Activated T-helper 1 cell treated with anti-CD3 and anti-CD28 coated beads, Interleukin-12 subunit alpha, Interleukin-12 subunit beta, Interleukin-2, Interleukin-4 antibody, amounts not matched to agents 30 ng/mL and 10 ng/mL and 1 ng/mL, durations not matched to agents 14 hours and 24 hours and 36 hours (primary cell): ENCODE results near the gene NFKB2. TPM values are rescaled to one million over a fixed set of nuclear protein-coding genes. Genes with fewer than 3 reads are reported as not detected.
A peak's percentile ranks its signal among the peaks of the same experiment; 100 is the strongest.

Source experiments
- DNase-seq: peaks from one replicate; pipeline ENCODE4 v3.0.0; 2021; ENCODE audit warnings: low spot score
- H3K27ac Mint-ChIP-seq: one replicate; pipeline ENCODE4 v1.8.0; 2021; ENCODE audit warnings: mild to moderate bottlenecking, mixed read lengths
- H3K27me3 Mint-ChIP-seq: one replicate; pipeline ENCODE4 v1.8.0; 2022; ENCODE audit warnings: mild to moderate bottlenecking, moderate library complexity, mixed read lengths; ENCODE audit not compliant: insufficient read depth
- H3K36me3 Mint-ChIP-seq: one replicate; pipeline ENCODE4 v1.8.0; 2021; ENCODE audit warnings: low read depth, mixed read lengths
- H3K4me1 Mint-ChIP-seq: one replicate; pipeline ENCODE4 v1.8.0; 2021; ENCODE audit warnings: low read depth, mixed read lengths
- H3K4me3 Mint-ChIP-seq: one replicate; pipeline ENCODE4 v1.8.0; 2021; ENCODE audit warnings: mild to moderate bottlenecking, moderate library complexity, mixed read lengths
- H3K9me3 Mint-ChIP-seq: one replicate; pipeline ENCODE4 v1.8.0; 2021; ENCODE audit warnings: mixed read lengths
- intact Hi-C: fragments of 100-400 bp; cut with micrococcal nuclease; formaldehyde crosslinking; loops from one replicate; pipeline ENCODE4 v1.15.1; 2024
- total RNA-seq: library from RNA; stranded (reverse); gene quantifications from 2 replicates; pipeline ENCODE4 v1.2.3, GENCODE V29; 2022

The NFKB2 gene
- 307 and 322 TPM in 2 replicates for total RNA-seq

DNA sequence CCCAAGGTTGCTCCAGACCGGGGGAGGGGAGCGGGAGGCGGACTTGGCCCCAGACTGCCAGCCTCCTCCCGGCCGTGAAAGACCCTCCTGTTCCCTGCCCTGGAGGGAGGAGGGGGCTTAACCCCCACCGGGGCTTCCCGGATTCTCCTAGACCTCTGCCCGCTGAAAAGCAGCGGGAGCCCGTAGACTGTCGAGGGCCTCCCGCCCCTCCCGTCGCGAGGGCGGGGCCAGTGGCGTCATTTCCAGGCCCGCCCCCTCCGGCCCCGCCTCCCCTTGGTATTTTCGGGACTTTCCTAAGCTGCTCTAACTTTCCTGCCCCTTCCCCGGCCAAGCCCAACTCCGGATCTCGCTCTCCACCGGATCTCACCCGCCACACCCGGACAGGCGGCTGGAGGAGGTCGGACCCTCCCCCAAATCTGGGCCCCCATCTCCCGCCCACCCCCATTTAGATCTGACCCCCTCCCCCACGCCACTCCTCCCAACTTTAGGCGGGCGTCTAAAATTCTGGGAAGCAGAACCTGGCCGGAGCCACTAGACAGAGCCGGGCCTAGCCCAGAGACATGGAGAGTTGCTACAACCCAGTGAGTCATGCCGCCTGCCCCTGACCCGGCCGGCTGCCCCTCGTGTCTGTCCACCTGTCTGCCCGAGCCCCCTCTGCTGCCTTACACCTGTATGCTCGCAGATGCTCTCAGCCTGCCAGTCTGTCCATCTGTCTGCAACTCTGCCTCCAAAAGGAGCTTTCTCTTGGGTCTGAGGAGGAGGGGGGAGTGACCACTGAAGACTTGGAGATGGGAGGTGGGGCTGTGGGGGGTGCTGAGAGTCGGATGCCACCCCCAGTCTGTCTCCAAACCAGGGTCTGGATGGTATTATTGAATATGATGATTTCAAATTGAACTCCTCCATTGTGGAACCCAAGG is at the start of gene NFKB2:
TSS of gene NFKB2 (plus strand) at position 306 of the 917 bp plus-strand sequence. CDS start at position 561, 255 bp downstream.
- peaks cover 41% of the 10 kb centered on the region for H3K36me3 Mint-ChIP-seq
- H3K27me3 Mint-ChIP-seq, result no peaks in the 10 kb centered on the region
- peaks cover 59% of the 10 kb centered on the region for H3K4me1 Mint-ChIP-seq
- H3K9me3 Mint-ChIP-seq, result no peaks in the 10 kb centered on the region
- H3K4me3 Mint-ChIP-seq, result peak within 1 kb of the TSS; percentile 90
- H3K27ac Mint-ChIP-seq, result peak within 1 kb of the TSS; percentile 97
- intact Hi-C loops, result loop anchor here (1.0 to 10.0 kb wide), 8 partner anchors 14 to 799 kb away; partner anchors contain the start of genes ACTR1A, CUEDC2, GBF1 and NT5C2
- peak; percentile 92 for DNase-seq

DNA sequence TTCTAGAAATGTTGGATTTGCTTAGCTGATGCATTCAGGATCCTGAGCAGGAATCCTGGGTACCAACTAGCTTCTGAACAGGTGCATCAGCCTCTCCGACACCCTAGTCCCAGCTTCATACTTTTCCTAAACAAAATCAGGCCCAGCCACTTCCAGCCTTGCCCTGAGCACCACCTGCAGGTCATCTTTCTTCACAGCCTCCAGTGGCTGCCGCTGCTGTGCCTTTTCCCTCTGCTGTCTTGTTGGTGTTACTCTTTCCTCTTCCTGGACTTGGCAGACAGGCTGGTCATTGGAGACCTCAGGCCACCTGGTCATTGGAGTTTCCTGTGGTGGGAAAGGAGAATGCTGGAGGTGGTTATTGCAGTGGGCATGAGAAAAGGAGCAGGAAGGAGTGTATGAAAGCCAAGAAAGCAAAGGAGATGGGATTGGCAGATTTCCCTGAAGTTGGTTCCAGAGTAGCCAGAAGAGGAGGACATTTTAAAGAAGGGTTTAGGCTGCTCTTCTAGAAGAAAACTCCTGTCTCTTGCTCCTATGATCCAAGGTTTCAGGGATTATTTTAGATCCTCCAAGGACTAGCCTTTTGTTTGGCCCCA is 48.2 kb upstream of the NFKB2 start:
- Mint-ChIP-seq H3K9me3 (no peaks in the 10 kb centered on the region), H3K27ac (no peak overlapping the region), H3K4me1 (no peaks in the 10 kb centered on the region), H3K36me3 (peaks cover 19% of the 10 kb centered on the region), H3K27me3 (no peaks in the 10 kb centered on the region), H3K4me3 (no peak overlapping the region)
- intact Hi-C loops, result loop anchor here (1.0 kb wide), 2 partner anchors 117 to 178 kb away; no protein-coding TSS in a partner anchor
- DNase-seq, result no peak

DNA sequence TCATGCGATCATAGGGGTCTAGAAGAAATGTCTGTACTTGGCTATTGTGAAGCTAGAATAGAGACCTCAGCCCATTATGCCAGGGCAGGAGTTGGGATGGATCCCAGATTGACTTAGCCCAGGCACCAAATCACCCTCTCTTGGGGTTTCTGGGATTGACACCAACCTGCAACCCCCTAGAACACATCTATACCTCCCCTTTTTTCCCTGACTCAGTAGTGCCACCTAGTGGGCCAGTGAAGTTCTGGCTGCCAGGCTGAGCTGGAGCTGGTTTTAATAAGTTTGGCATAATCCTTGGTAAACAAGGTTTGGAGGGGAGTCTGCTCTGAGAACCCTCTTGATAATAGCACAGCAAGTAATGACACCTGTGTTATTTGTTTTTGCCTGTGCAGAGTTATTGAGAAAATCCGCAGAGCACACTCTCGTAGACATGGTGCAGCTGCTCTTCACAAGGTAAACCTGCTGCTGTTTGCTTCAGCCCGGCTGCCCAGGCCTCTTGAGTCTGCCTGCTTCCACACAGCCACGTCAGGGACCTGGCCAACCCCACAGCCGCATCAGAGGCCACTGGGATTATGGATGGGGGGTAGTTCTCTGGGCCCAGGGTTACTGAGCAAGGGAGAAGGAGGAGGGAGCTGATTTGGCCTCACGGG is 43.3 kb upstream of the NFKB2 start:
- Mint-ChIP-seq H3K27me3 (no peaks in the 10 kb centered on the region), H3K27ac (no peak overlapping the region), H3K36me3 (peaks cover 26% of the 10 kb centered on the region), H3K4me1 (no peaks in the 10 kb centered on the region), H3K4me3 (no peak overlapping the region), H3K9me3 (no peaks in the 10 kb centered on the region)
- peak; percentile 41 for DNase-seq
- intact Hi-C loops, result loop anchor here (1.0 kb wide), 3 partner anchors 107 to 183 kb away; partner anchors contain the start of gene GBF1

DNA sequence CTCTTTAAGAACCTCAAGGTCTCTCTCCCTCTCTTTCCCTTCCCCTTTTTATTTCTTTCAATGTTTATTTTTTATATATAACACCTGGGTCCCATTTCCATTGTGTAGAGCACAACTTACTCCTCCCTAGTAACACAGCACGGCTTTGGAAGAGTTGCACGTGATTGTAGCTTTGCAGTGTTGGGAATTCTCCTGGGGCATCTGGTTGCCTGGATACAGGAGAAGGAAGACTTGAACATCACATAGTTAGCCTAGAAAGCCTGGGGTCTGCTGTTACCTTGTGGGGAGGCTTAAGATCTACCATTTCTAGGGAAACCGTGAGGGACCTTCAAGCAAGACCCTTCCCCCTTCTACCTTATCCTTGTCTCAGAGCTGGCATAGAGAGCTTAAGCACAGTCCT is 41.1 kb upstream of the NFKB2 start:
- Mint-ChIP-seq H3K4me3 (no peak overlapping the region), H3K27me3 (no peaks in the 10 kb centered on the region), H3K36me3 (peaks cover 36% of the 10 kb centered on the region), H3K4me1 (peaks cover 9% of the 10 kb centered on the region), H3K27ac (no peak overlapping the region), H3K9me3 (no peaks in the 10 kb centered on the region)
- DNase-seq, result no peak
- intact Hi-C loops, result no loop called here

DNA sequence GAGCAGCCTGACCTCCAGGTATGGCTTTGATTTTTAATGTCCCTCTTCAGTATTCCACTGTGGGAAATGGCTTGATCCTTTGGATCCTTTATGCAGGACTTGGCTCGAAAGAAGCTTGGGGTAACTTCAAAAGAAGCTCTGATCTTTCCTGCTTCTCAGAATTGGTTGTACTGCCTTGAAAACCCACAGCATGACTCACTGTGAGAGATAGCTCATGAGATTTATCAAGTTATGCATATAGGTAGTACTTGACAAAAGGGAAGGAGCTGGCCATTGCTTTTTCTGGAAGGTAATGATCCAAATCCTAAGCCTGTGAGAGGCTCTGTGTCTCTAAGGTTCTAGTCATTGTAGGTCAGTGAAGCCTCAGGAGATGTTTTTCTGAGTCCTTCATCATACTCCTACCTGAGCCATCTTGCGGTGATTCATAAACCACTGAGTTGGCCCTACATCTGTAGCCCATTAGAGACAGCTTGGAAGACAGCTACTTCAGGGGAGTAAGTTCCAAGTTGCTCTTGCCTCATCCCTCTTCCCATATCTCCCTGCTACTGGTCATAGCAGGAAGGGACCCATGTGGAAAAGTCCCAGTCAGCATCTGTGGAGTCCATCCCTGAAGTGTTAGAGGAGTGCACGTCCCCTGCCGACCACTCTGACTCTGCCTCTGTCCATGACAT is 36.7 kb upstream of the NFKB2 start:
- H3K27ac Mint-ChIP-seq, result no peak overlapping the region
- intact Hi-C loops, result no loop called here
- H3K4me1 Mint-ChIP-seq, result peaks cover 13% of the 10 kb centered on the region
- no peak for DNase-seq
- no peak overlapping the region for H3K4me3 Mint-ChIP-seq
- no peaks in the 10 kb centered on the region for H3K27me3 Mint-ChIP-seq
- H3K9me3 Mint-ChIP-seq, result no peaks in the 10 kb centered on the region
- peaks cover 56% of the 10 kb centered on the region for H3K36me3 Mint-ChIP-seq

DNA sequence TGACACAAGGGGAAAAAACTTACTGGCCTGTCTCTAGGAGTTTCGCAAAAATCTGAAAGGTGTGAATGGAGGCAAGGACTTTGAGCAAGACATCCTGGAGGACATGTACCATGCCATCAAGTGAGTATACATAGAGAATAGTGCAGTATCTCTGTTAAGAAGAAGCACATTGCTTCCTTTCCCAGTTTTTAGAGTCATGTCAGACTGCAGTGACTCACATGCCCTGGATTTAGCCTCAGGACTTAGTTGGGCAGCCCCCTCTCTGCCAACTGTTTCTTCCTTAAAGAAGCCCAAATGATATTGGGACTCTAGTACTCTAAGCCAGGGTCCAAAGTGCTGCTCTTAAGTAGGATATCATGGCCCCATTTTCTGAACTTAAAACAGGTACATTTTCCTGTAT is 28.1 kb upstream of the NFKB2 start:
- Mint-ChIP-seq H3K27ac (no peak overlapping the region), H3K9me3 (no peaks in the 10 kb centered on the region), H3K4me1 (no peaks in the 10 kb centered on the region), H3K36me3 (peaks cover 69% of the 10 kb centered on the region), H3K4me3 (no peak overlapping the region), H3K27me3 (no peaks in the 10 kb centered on the region)
- no peak for DNase-seq
- intact Hi-C loops, result no loop called here

DNA sequence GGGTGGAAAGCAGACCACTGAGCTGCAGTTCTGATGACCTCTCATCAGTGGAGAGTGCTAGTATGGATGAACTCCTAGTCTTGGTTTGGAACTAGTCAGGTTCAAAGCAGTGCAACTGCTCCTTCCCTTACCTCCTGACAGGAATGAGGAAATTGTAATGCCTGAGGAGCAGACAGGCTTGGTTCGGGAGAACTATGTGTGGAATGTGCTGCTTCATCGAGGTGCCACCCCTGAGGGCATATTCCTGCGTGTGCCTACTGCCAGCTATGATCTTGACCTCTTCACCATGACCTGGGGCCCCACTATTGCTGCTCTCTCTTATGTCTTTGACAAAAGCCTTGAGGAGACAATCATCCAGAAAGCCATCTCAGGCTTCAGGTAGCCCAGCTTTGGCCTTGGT is 27.4 kb upstream of the NFKB2 start:
- H3K36me3 Mint-ChIP-seq, result peaks cover 69% of the 10 kb centered on the region
- no peaks in the 10 kb centered on the region for H3K4me1 Mint-ChIP-seq
- no peaks in the 10 kb centered on the region for H3K9me3 Mint-ChIP-seq
- DNase-seq, result no peak
- H3K27me3 Mint-ChIP-seq, result no peaks in the 10 kb centered on the region
- intact Hi-C loops, result no loop called here
- no peak overlapping the region for H3K4me3 Mint-ChIP-seq
- no peak overlapping the region for H3K27ac Mint-ChIP-seq

DNA sequence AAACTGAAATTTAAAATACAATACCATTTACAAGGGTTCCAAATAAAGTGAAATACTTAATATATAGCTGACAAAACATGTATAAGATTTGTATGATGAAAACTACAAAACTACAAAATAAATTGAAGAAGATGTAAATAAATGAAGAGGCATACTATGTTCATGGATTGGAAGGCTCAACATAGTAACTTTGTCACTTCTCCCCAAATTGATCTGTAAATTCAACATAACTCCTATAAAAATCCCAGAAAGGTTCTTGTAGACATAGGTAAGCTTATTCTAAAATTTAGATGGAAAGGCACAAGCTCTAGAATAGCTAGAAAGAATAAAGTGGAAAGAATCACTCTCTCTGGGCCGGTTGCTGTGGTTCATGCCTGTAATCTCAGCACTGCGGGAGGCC is 24.2 kb upstream of the NFKB2 start:
- H3K9me3 Mint-ChIP-seq, result no peaks in the 10 kb centered on the region
- H3K36me3 Mint-ChIP-seq, result peaks cover 54% of the 10 kb centered on the region
- DNase-seq, result no peak
- H3K27me3 Mint-ChIP-seq, result no peaks in the 10 kb centered on the region
- H3K4me3 Mint-ChIP-seq, result no peak overlapping the region
- intact Hi-C loops, result no loop called here
- no peak overlapping the region for H3K27ac Mint-ChIP-seq
- no peaks in the 10 kb centered on the region for H3K4me1 Mint-ChIP-seq

DNA sequence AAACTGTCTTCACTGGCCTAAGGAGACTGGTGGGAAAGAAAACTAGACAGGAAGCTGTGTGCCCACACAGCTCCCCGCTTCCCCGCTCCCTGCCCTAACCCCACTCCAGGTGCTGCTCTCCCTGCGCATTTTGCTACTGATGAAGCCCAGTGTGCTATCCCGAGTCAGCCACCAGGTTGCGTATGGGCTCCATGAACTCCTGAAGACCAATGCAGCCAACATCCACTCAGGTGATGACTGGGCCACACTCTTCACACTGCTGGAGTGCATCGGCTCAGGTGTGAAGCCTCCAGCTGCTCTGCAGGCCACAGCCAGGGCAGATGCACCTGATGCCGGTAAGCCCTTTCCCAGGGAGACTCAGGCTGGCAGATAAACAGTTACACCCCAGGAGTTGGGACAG is 20.3 kb upstream of the NFKB2 start:
- H3K27me3 Mint-ChIP-seq, result no peaks in the 10 kb centered on the region
- no peaks in the 10 kb centered on the region for H3K4me1 Mint-ChIP-seq
- intact Hi-C loops, result no loop called here
- H3K9me3 Mint-ChIP-seq, result no peaks in the 10 kb centered on the region
- DNase-seq, result no peak
- H3K36me3 Mint-ChIP-seq, result peaks cover 30% of the 10 kb centered on the region
- no peak overlapping the region for H3K27ac Mint-ChIP-seq
- H3K4me3 Mint-ChIP-seq, result no peak overlapping the region

DNA sequence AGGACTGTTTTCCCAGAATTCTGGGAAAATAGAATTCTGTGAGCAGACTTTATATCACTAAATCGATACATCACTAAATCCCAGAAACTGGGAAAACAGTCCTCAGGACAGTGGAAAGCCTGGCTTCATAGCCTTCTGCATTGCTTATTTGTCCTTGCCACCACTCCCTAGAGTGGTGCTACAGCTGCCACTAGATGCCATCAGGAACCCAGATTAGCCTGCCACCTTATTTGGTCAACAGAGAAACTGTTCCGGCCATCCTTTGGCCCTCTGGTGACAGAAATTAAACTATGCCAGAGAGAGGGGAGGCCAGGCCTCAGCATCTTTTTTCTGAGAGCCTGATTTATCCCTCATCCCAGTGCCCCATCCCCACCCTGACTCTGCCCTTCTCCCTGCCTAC is 19.6 kb upstream of the NFKB2 start:
- no peak for DNase-seq
- H3K9me3 Mint-ChIP-seq, result no peaks in the 10 kb centered on the region
- H3K4me3 Mint-ChIP-seq, result no peak overlapping the region
- intact Hi-C loops, result no loop called here
- H3K4me1 Mint-ChIP-seq, result no peaks in the 10 kb centered on the region
- H3K27me3 Mint-ChIP-seq, result no peaks in the 10 kb centered on the region
- H3K36me3 Mint-ChIP-seq, result peaks cover 24% of the 10 kb centered on the region
- no peak overlapping the region for H3K27ac Mint-ChIP-seq

DNA sequence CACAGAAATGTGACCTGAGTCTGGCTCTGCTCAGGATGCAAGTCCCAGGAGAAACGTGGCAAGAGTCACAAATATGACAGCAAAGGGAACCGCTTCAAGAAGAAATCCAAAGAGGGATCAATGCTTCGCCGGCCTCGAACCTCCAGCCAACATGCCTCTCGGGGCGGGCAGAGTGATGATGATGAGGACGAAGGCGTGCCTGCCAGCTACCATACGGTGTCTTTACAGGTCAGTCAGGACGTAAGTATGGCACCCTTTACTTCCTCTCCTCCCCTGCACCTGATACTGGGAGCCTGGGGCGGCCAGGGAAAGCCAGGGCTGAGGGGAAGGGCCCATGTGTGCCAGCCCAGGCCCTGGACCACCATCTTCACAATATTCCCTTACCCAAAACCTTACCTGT is 18.6 kb upstream of the NFKB2 start:
- no peaks in the 10 kb centered on the region for H3K4me1 Mint-ChIP-seq
- DNase-seq, result no peak
- no peaks in the 10 kb centered on the region for H3K27me3 Mint-ChIP-seq
- intact Hi-C loops, result no loop called here
- no peak overlapping the region for H3K4me3 Mint-ChIP-seq
- peaks cover 20% of the 10 kb centered on the region for H3K36me3 Mint-ChIP-seq
- H3K27ac Mint-ChIP-seq, result no peak overlapping the region
- no peaks in the 10 kb centered on the region for H3K9me3 Mint-ChIP-seq

DNA sequence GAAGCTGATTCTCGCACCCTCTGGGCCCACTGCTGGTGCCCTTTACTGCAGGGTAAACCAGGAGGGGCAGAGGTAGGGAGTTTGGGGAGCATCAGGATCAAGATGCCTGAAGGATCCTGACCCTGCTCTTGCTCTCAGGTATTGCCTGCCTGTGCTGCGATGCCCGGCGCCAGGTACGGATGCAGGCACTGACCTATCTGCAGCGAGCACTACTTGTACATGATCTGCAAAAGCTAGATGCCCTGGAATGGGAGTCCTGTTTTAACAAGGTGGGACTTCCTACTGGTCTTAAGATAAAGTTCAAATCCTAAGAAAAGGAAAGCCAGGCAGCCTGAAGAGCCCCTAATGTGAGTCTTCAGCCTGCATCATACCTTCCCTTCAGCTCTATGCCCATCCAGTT is 16.1 kb upstream of the NFKB2 start:
- H3K36me3 Mint-ChIP-seq, result peaks cover 16% of the 10 kb centered on the region
- H3K27ac Mint-ChIP-seq, result no peak overlapping the region
- H3K4me1 Mint-ChIP-seq, result peaks cover 8% of the 10 kb centered on the region
- DNase-seq, result no peak
- no peak overlapping the region for H3K4me3 Mint-ChIP-seq
- intact Hi-C loops, result no loop called here
- no peaks in the 10 kb centered on the region for H3K27me3 Mint-ChIP-seq
- no peaks in the 10 kb centered on the region for H3K9me3 Mint-ChIP-seq
